Erythroblast (primary cell): ENCODE data around the gene HLA-C.
"Not testable (repeated sequence)": the region's sequence is repeated elsewhere in the genome, so short reads cannot be mapped to it uniquely, and the experiment has no call there.

Experiments
- DNase-seq, 2 experiments: peaks; one replicate each; lab custom pipeline; 2025; lab: John Stamatoyannopoulos, UW
- GATA1 ChIP-seq: IDR thresholded peaks from 2 replicates; pipeline ENCODE4 v1.6.1; 2011; ENCODE audit warnings: low read depth, mild to moderate bottlenecking, control low read depth, low read length, moderate library complexity
- POLR2A ChIP-seq: IDR thresholded peaks from 2 replicates; pipeline ENCODE4 v1.6.1; 2011; ENCODE audit warnings: mild to moderate bottlenecking, low read length

Gene HLA-C

DNA sequence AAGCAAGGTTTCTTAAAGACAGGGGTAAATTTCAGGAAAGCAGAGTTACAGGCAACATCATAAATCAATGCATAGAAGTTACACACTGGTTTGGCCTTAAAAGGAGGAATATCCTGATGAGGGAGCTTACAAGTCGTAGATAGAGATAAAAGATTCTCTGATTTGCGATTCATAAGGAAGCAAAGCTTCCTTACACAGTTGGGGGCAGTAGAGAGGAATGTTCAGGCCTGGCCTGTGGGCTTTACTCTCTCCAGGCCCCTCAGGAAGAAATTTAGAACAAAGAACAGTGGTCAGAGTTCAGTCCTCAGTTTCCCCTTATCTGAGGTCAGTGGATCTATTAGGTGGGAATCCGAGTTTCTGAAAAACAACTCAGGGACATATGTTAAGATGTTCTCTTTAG is 19.3 kb downstream of the HLA-C start:
- DNase-seq = no peak
- TF ChIP-seq GATA1 (no peak), POLR2A (no peak)

GRCh38 chr6:31251261-31251660 is 20.6 kb downstream of the HLA-C start:
- TF ChIP-seq GATA1 (no peak), POLR2A (no peak)
- no peak for DNase-seq

DNA sequence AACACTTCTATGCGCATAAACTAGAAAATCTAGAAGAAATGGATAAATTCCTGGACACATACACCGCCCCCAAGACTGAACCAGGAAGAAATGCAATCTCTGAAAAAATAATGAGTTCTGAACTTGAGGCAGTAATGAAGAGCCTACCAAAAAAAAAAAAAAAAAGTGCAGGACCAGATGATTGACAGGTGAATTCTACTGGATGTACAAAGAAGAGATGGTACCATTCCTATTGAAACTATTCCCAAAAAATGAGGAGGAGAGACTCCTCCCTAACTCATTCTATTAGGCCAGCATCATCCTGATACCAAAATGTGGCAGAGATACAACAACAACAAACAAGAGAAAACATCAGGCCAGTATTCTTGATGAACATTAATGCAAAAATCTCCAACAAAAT is 22.7 kb downstream of the HLA-C start:
- TF ChIP-seq POLR2A (no peak), GATA1 (no peak)
- no peak for DNase-seq

DNA sequence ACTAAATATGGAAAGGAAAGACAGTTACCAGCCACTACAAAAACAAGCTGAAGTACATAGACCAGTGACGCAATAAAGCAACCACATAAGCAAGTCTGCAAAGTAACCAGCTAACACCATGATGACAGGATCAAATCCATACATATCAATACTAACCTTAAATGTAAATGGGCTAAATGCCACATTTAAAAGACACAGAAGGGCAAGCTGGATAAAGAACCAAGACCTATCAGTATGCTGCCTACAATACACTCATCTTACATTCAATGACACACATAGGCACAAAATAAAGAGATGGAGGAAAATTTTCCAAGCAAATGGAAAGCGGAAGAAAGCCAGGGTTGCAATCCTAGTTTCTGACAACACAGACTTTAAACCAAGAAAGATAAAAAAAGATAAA is 24.1 kb downstream of the HLA-C start:
- DNase-seq = no peak
- TF ChIP-seq GATA1 (no peak), POLR2A (no peak)

- DNase-seq = no peak
- no peak for TF ChIP-seq POLR2A
- TF ChIP-seq GATA1 = no peak
Measured at GRCh38 chr6:31246051-31246521, 25.8 kb downstream of the HLA-C start.

- TF ChIP-seq POLR2A = no peak
- no peak for TF ChIP-seq GATA1
- no peak for DNase-seq
Measured at GRCh38 chr6:31243508-31243907, 28.4 kb downstream of the HLA-C start.

DNA sequence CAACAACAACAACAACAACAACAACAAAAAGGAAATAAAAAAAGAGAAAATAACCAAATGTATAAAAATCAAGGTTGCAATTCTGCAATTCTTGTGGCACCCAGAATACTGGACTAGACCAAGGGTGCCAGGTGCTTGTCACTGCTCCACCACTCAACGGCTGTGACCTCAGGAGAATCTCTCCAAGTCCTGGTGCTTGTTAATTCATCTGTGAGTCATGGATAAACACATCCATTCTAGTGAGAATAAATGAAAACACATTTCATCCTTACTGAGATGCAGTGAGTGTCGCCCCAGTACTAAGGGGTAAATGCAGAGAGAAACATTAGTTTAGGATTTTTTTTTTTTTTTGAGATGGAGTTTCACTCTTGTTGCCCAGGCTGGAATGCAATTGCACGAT is 32.0 kb downstream of the HLA-C start:
- no peak for DNase-seq
- TF ChIP-seq GATA1 (no peak), POLR2A (no peak)

DNA sequence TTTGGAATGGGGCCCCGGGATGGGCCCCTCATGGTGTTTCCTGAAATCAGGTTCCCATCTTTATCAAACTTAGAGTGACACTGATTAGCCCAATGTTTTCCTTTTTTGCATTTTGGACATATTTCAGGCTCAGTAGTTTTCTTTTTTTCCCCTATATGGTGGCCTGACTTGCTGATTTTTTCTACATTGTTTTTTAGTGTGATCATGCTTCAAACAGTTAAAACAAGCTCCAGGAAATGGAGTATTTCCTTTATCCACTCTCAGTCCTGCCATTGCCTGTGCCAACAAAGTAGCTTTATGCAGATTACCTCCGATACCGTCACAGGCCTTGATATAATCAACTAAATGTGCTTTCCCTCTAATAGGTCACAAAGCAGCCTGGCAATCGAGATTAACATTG is 37.8 kb downstream of the HLA-C start:
- not testable (repeated sequence) for DNase-seq

DNA sequence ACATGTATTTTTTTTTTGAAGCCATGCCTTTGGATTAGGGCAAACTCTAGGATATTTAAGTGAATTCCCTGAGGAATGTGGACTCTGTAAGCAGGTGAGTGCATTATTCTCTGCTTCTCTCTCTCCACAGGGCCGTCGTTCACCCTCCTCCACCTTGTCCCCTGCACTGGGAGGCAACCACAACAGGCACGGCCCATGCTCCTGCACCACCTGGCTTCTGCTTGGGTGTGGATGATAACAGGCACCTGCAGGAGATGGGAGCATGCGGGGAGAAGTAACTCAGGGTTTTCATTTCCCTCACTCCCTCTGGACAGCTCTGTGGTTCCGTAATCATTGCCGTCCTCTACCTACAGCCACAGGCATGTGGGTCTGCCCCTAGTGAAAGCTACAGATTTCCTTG is 43.4 kb downstream of the HLA-C start:
- DNase-seq = no peak
- no peak for TF ChIP-seq GATA1
- no peak for TF ChIP-seq POLR2A

GRCh38 chr6:31227143-31227542 is 44.7 kb downstream of the HLA-C start:
- DNase-seq = no peak
- no peak for TF ChIP-seq GATA1
- TF ChIP-seq POLR2A = no peak

DNA sequence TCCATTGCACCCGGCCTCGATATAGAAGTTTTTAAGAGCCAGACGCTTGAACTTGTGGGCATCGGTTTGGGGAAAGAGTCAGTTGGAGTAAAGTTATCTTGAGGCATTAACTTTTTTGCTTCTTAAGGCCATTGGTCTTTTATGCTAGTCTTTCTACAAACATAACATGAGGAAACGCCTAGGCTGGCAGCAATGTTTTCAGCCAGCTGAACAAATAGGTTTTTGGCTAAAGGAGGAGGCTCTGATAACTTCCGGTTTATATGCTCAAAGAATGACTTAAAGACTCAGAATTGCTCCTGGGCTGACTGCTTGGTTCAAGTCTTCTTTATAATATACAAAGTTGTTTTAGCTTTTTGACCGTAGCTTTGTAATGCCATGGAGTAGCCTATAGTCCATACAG is 46.2 kb downstream of the HLA-C start:
- no peak for TF ChIP-seq GATA1
- DNase-seq = no peak

DNA sequence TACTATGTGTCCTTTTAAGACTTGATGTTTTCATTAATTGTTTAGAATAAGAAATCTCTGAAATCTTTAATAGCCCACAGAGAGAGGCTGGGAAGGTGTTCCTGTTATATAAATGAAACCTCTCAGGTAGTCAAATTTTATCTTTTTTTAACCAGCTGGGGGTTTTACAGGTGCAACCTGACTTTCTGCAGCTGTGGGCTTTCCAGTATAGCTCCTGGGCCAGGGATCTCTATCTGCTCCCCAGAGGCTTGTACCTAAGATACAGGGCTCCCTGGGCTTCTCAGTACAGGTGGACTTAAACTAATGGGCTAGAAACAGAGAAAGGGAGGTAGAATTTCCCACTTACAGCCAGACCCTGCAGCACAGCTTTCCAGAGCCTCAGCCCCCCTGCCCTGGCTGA is 49.4 kb downstream of the HLA-C start:
- DNase-seq = no peak
- TF ChIP-seq POLR2A (no peak), GATA1 (no peak)
